ENCODE results near the gene PCDHGC5.

The PCDHGC5 gene

GRCh38 chr5:141488591-141489561 lies at the start of gene PCDHGC5:
Gene PCDHGC5 (plus strand): TSS chr5:141489081. CDS start chr5:141489241, 160 bp downstream.
- DNase-seq: peak; percentile 88

GRCh38 chr5:141439411-141440141 lies 49.3 kb upstream of the PCDHGC5 start:
- DNase-seq: no peak

GRCh38 chr5:141440341-141440740 lies 48.5 kb upstream of the PCDHGC5 start:
- DNase-seq: no peak

GRCh38 chr5:141441571-141442170 lies 47.2 kb upstream of the PCDHGC5 start:
- no peak for DNase-seq

- no peak for DNase-seq
Observed at GRCh38 chr5:141465351-141465750, 23.5 kb upstream of the PCDHGC5 start.

GRCh38 chr5:141475625-141476131 lies 13.2 kb upstream of the PCDHGC5 start, which contains the start of gene PCDHGC3:
Gene PCDHGC3 (plus strand): TSS chr5:141475966. CDS start chr5:141476117, 151 bp downstream.
- peak; percentile 97 for DNase-seq

- peak; percentile 73 for DNase-seq
Observed at GRCh38 chr5:141476132-141476911, 12.6 kb upstream of the PCDHGC5 start.

- no peak for DNase-seq
Observed at GRCh38 chr5:141477044-141477575, 11.8 kb upstream of the PCDHGC5 start.

- DNase-seq: no peak
Observed at GRCh38 chr5:141477815-141478214, 11.1 kb upstream of the PCDHGC5 start.

GRCh38 chr5:141478321-141478945 lies 10.4 kb upstream of the PCDHGC5 start:
- DNase-seq: peak; percentile 63

- DNase-seq: no peak
Observed at GRCh38 chr5:141479776-141480175, 9.1 kb upstream of the PCDHGC5 start.

GRCh38 chr5:141483902-141484301 lies 5.0 kb upstream of the PCDHGC5 start:
- no peak for DNase-seq

GRCh38 chr5:141484310-141484640 lies 4.6 kb upstream of the PCDHGC5 start:
- no peak for DNase-seq

GRCh38 chr5:141484641-141485311 lies 4.1 kb upstream of the PCDHGC5 start, which contains the start of gene PCDHGC4:
Gene PCDHGC4 (plus strand): TSS chr5:141485030. CDS start chr5:141485174, 144 bp downstream.
- DNase-seq: peak; percentile 91

GRCh38 chr5:141485321-141486055 lies 3.4 kb upstream of the PCDHGC5 start:
- no peak for DNase-seq

- no peak for DNase-seq
Observed at GRCh38 chr5:141486091-141486490, 2.8 kb upstream of the PCDHGC5 start.

GRCh38 chr5:141487131-141487530 lies 1.8 kb upstream of the PCDHGC5 start:
- DNase-seq: no peak

GRCh38 chr5:141489841-141490240 lies 960 bp downstream of the PCDHGC5 start:
- DNase-seq: no peak

- no peak for DNase-seq
Observed at GRCh38 chr5:141490271-141490670, 1.4 kb downstream of the PCDHGC5 start.

GRCh38 chr5:141490771-141491170 lies 1.9 kb downstream of the PCDHGC5 start:
- no peak for DNase-seq

All from islet precursor cell (in vitro differentiated cells).